Nephron (organoid): ENCODE measurements around the gene SETBP1.
A peak's percentile ranks its signal among the peaks of the same experiment; 100 is the strongest.

ENCODE experiments used
- H3K27ac Mint-ChIP-seq, 3 experiments: 2 replicates each; pipeline ENCODE4 v1.8.0; 2020; ENCODE audit warnings: mixed read lengths in 3 of 3, mild to moderate bottlenecking in 2 of 3, moderate library complexity in 1 of 3
- H3K27me3 Mint-ChIP-seq: 2 replicates; pipeline ENCODE4 v1.8.0; 2021; ENCODE audit warnings: low read depth, mild to moderate bottlenecking, moderate library complexity, mixed read lengths
- H3K36me3 Mint-ChIP-seq: 2 replicates; pipeline ENCODE4 v1.8.0; 2020; ENCODE audit warnings: low read depth, mixed read lengths
- H3K4me1 Mint-ChIP-seq: 2 replicates; pipeline ENCODE4 v1.8.0; 2020; ENCODE audit warnings: mixed read lengths
- H3K4me3 Mint-ChIP-seq, 3 experiments: 2 replicates each; pipeline ENCODE4 v1.8.0; 2020; ENCODE audit warnings: mild to moderate bottlenecking in 3 of 3, mixed read lengths in 3 of 3, moderate library complexity in 2 of 3
- H3K9me3 Mint-ChIP-seq: 2 replicates; pipeline ENCODE4 v1.8.0; 2020; ENCODE audit warnings: mixed read lengths
- TF ChIP-seq, protein P1 (sequence below), 3 experiments: fragments of 200-600 bp; sonication (generic); IDR thresholded peaks; one replicate each; pipeline ENCODE4 v1.5.0; 2021; ENCODE audit warnings: antibody characterized with exemption in 3 of 3; ENCODE audit not compliant: unreplicated experiment in 3 of 3

The SETBP1 gene

DNA sequence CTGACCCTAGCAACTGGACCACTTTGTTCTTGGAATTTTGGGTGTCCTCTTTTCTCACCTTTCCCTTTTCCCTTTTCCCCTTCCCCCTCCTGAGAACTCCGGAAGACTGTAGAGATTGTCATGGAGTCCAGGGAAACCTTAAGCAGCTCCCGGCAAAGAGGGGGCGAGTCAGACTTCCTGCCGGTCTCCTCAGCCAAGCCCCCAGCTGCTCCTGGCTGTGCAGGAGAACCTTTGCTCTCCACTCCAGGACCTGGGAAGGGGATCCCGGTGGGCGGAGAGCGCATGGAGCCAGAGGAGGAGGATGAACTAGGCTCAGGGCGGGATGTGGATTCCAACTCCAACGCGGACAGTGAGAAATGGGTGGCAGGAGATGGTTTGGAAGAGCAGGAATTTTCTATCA, 20.5 kb downstream of the SETBP1 start:
- TF ChIP-seq, protein P1, sequence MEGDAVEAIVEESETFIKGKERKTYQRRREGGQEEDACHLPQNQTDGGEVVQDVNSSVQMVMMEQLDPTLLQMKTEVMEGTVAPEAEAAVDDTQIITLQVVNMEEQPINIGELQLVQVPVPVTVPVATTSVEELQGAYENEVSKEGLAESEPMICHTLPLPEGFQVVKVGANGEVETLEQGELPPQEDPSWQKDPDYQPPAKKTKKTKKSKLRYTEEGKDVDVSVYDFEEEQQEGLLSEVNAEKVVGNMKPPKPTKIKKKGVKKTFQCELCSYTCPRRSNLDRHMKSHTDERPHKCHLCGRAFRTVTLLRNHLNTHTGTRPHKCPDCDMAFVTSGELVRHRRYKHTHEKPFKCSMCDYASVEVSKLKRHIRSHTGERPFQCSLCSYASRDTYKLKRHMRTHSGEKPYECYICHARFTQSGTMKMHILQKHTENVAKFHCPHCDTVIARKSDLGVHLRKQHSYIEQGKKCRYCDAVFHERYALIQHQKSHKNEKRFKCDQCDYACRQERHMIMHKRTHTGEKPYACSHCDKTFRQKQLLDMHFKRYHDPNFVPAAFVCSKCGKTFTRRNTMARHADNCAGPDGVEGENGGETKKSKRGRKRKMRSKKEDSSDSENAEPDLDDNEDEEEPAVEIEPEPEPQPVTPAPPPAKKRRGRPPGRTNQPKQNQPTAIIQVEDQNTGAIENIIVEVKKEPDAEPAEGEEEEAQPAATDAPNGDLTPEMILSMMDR (IDR thresholded peaks at IDR 0.05; ENCODE audit: unreplicated experiment in 3 of 3) = no peak
- H3K4me1 Mint-ChIP-seq = peaks cover 75% of the 10 kb centered on the region
- peak overlapping the region in 2 of 3 experiments; percentile 45 to 55 for H3K4me3 Mint-ChIP-seq
- peak overlapping the region; percentile 84 to 85 (median 84) for H3K27ac Mint-ChIP-seq
- no peaks in the 10 kb centered on the region for H3K9me3 Mint-ChIP-seq
- no peaks in the 10 kb centered on the region for H3K27me3 Mint-ChIP-seq
- peaks cover 55% of the 10 kb centered on the region for H3K36me3 Mint-ChIP-seq

DNA sequence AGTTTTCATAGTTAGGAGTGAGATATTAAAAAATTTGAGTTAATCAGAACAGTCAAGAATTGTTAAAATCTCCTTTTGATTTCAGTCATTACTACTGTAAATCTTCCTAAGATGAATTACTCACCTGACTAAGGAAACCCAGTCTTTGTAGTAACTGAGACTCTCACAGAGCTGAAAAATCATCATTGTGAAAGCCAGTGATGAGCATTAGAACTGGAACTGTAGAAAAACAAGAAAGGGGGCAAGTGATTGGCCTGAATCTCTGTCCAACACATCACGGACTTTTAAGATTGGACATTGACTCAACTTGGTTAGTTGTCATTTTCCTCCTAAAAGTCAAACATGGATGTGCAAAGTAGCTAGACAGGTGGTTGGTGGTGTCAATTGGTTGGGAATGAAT, 21.9 kb downstream of the SETBP1 start:
- peaks cover 67% of the 10 kb centered on the region for H3K36me3 Mint-ChIP-seq
- peak overlapping the region in 2 of 3 experiments; percentile 18 to 58 for H3K27ac Mint-ChIP-seq
- no peaks in the 10 kb centered on the region for H3K27me3 Mint-ChIP-seq
- peaks cover 2% of the 10 kb centered on the region for H3K9me3 Mint-ChIP-seq
- TF ChIP-seq, protein P1 (IDR thresholded peaks at IDR 0.05; ENCODE audit: unreplicated experiment in 3 of 3) = no peak
- H3K4me3 Mint-ChIP-seq = no peak overlapping the region
- peaks cover 72% of the 10 kb centered on the region for H3K4me1 Mint-ChIP-seq

GRCh38 chr18:44704135-44704789, 23.6 kb downstream of the SETBP1 start:
- Mint-ChIP-seq H3K27me3 (no peaks in the 10 kb centered on the region), H3K4me3 (no peak overlapping the region), H3K9me3 (peaks cover 2% of the 10 kb centered on the region), H3K27ac (peak overlapping the region; percentile 35 to 79 (median 40)), H3K36me3 (peaks cover 79% of the 10 kb centered on the region), H3K4me1 (peaks cover 73% of the 10 kb centered on the region)
- TF ChIP-seq, protein P1 (IDR thresholded peaks at IDR 0.05; ENCODE audit: unreplicated experiment in 3 of 3) = no peak

- peaks cover 73% of the 10 kb centered on the region for H3K4me1 Mint-ChIP-seq
- peak overlapping the region; percentile 35 to 79 (median 66) for H3K27ac Mint-ChIP-seq
- H3K4me3 Mint-ChIP-seq = no peak overlapping the region
- peaks cover 86% of the 10 kb centered on the region for H3K36me3 Mint-ChIP-seq
- H3K27me3 Mint-ChIP-seq = no peaks in the 10 kb centered on the region
- TF ChIP-seq, protein P1 (IDR thresholded peaks at IDR 0.05; ENCODE audit: unreplicated experiment in 3 of 3) = no peak
- peaks cover 2% of the 10 kb centered on the region for H3K9me3 Mint-ChIP-seq
Measured at GRCh38 chr18:44705075-44705675, 24.5 kb downstream of the SETBP1 start.

DNA sequence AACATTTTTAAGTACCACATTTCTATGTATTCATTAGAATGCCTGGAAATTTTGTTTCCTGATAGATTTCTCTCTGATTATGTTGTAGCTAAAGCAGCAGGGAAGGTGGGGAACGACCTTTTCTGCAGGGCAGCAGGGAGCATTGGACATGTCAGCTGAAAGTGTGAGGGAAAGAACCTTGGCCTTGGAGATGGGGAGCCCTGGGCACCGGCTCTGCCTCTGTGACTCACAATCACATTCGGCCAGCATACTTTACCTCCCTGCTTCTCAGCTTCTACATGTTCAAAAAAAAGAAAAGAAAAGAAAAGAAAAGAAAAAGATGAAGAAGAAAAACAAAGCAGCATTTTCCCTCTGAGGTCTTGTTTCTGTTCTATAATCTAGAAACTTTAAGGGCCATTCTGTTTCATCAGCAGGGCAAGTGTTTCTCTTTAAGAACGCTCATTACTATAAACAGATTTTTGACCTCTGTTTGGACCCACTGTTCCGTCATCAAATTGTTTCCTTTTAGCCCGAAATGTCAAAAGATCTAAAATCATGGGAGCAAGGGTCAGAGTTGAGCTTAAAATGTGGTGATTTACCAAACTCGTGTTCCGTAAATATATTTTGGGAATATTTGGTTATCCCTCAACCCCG, 27.9 kb downstream of the SETBP1 start:
- H3K27me3 Mint-ChIP-seq = no peaks in the 10 kb centered on the region
- TF ChIP-seq, protein P1 (IDR thresholded peaks at IDR 0.05; ENCODE audit: unreplicated experiment in 3 of 3) = no peak
- H3K4me3 Mint-ChIP-seq = no peak overlapping the region
- H3K27ac Mint-ChIP-seq = peak overlapping the region; percentile 88 to 94 (median 90)
- peaks cover 67% of the 10 kb centered on the region for H3K4me1 Mint-ChIP-seq
- peaks cover 2% of the 10 kb centered on the region for H3K9me3 Mint-ChIP-seq
- H3K36me3 Mint-ChIP-seq = peaks cover 80% of the 10 kb centered on the region
